HG02840 (cell line): ENCODE data around the gene BRD3OS.
"Not testable (repeated sequence)": the region's sequence is repeated elsewhere in the genome, so short reads cannot be mapped to it uniquely, and the experiment has no call there.

Source experiments
- ATAC-seq: cut with Tn5 transposase; IDR thresholded peaks from one replicate; pipeline ENCODE4 v1.9.1; 2021; ENCODE audit warnings: mild to moderate bottlenecking, moderate library complexity, moderate number of reproducible peaks; ENCODE audit not compliant: unreplicated experiment, low FRiP score

BRD3OS gene

DNA sequence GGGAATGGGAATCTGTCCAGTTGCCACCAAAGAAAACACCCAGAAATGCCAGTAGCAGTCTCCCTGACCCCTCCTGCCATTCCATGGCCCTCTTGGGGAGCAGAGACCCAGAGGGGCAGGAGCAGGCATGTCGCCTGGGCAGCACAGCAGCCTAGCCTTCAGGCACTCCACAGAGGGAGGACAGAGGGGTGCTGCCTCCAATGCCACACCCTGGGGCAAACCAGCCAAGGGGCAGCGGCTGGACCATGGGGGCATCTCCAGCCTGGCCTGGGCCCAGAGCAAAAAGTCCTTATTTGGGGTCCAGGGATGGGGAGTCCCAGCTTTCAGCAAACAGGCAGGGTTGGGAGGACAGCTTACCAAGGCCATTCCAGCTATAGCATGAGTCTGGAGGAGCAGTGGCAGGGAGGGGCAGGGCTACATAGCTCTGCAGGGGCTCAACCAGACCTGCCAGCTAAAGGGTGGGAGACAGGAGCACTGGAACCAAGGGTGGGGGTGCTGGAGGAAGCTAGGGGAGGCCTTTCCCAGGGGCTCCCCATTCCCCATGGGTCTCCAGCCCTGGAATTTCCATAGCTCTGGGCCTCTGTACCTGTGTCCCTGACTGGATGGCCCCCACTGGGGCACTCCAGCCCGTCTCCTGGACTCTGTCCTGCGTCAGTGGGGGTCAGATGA is 35.9 kb downstream of the BRD3OS start:
- no peak for ATAC-seq

DNA sequence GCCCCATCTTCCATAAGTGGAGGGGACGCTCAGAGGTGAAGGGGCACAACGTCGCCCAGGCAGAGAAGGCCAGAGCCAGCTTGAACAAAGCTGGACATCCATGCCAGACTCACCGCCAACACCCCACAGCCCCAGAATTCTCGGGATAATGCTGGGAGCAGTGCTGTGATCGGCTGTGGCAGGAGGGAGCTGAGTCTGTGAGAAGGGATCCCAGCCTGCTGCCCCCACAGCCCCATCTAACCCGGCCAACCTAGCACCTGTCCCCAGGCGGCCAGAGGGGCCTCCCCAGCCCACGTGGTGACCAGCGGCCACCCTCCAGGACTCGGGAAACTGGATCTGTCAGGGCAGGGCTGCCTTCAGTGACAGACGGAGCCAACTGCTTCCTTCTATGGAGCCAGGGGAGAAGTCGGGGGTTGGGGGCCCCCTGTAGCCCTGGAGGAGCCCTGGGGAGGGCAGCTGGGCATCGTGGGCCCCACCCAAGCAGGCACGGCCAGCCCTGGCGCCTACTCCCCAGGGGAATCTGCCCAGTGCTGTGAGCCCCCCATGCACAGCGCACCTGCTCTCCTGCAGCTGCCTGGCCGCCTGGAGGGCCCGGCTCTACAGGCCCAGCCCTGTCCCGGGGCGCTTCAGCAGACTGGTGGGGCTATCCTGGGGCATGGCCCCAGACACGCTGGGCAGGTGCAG is 36.5 kb downstream of the BRD3OS start:
- ATAC-seq: no peak

DNA sequence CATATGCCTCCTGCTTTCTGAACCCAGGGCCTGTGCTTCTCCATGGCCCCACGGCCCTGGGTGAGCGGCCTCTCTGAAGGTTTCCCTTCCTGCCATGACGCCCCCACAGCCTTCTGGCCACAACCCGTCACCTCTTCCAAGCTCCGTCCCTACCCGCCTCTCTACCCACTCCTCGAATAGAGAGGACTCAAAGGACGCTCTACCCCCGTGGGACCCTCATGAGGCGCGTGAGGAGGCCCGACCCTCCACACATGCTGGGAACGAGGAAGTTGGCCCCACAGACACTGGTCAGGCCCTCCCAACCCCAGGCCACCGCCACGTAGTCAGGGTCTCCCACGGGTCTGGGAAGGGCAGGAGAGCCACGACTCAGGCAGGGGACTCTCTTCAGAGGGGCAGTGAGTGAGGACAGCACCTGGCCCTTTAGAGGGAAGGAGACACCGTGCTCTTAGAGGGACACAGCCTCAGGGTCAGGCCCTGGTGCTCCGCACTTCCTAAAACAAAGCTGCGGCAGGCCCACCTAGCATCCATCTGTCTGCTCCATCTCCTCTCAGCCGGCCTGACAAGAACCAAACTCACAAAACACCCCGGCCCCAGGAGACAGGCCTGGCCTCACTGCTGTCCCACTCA is 37.3 kb downstream of the BRD3OS start:
- no peak for ATAC-seq

DNA sequence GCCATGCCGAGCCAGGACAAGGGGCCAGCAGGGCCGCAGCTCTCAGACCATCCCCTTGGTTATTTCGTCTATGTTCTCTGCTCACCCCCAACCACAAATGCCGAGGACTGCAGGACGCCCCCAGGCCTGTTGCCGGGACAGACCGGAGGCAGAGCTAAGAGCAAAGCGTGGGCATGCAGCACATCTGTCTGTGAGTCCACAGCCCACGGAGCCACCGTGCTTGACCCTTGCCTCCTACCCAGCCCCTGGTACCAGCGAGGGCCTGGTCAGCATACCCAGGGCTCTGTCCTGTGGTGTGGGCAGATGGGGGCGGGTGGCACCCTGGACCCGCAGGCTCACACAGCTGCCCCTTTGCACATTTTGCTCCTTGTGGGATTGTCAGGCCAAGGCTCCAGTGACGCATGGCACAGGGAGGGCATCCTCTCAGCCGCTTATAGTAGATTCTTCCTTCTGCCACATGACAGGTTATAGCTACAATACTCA is 37.8 kb downstream of the BRD3OS start:
- no peak for ATAC-seq

DNA sequence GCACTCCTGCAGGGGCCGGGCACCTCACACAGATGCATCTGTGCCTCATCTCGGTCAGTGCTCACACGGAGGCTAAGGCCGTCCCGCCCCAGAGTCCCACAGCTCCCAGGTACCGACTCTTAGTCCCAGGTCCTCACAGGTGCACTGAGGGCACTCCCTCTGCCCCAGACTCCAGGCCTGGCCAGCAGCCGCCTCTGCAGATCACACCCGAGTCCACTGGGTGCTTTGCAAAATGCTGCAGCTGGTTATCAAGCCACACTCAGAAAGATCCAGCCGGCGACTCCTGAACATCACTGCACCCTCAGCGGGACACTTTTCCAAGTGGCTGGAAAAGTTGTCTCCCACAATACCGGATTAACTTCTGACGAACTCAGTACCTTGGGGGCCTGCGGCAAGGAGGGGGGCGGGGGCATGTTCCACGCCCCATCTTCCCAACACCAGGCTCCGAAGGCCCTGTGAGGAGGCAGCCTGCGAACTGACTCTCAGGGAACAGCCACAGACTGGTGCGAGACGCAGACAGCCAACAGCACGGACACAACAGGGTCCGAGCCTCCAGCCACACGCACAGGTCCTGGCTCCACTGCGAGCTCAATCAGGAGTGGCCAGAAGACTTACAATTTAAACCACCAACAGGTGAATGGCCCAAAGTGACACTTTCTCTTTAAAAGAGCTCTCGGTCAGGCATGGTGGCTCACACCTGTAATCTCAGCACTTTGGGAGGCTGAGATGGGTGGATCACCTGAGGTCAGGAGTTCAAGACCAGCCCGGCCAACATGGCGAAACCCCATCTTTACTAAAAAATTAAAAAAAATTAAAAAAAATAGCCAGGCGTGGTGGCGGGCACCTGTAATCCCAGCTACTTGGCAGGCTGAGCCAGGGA is 38.5 kb downstream of the BRD3OS start:
- ATAC-seq: no peak

DNA sequence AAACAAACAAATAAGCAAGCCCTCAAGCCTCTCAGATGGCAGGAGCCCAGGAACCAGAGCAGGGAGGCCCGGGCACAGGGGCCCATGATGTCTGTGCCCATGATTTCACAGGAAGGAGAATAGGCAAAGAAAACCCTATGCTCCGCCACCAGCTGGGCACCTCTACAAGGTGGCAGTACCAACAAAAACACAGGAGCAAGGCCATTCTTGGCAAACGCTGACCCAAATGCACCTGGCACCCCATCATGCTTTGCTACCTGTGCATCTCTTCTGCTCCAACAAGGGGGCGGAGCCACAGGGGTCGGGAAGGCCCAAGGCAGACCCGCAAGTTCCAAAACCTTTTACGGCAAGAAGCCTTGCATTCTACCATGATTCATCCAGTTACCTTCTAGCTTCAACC is 39.4 kb downstream of the BRD3OS start:
- no peak for ATAC-seq

DNA sequence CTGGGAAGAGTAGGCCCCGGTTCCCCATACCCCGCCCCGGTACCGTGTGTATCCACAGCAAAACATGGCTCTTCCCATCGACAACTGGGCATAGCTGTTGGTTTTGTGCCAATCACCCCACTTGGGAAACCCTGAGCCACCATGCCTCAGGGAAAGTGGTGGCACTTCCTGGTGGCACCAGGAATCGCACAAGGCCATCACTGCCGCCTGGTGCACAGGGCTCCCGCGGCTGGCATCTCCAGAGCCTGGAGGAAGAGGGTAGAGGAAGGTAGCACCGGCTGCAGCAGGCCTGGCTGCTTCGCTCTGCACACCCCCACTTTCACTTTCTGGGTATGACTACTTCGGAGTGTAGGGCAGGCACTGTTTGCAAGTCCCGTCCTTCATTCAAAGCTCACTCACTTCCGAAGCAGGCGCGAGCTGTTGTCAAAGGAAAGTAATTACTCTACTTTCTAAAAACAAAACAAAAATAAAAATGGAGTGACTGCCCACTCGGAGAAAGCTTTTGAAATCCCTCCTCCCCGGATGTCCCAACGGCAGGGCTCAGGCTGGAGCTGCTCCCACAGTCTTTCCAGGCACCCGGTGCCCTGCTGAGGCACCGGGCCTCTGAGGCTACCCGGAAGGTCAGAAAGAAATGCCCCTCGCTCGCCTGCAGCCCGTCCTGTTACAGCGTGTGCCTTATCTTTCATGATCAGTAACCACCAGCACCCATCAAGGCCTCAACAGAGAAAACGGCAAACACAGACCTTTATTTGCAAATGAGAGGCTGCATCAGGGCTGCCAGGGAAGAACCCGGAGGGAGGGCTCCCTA is 40.5 kb downstream of the BRD3OS start:
- no peak for ATAC-seq

DNA sequence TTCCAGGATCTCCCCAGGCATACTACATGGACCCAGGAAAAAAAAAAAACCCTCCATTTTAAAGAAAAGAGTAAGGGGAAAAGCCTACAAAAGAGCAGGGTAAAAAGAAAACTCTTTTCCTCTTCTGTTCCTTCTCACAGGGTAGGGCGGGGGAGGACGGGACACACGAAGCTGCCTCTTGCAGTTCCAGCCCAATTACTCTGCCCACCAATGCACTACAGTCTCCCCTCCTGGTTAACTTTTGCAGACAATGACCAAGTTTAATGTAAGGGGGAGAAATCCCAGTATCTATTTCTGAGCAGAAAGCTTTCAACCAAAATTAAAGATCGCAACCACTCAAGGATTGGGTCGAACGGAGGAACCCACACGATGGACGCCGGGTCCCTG is 41.2 kb downstream of the BRD3OS start:
- no peak for ATAC-seq

DNA sequence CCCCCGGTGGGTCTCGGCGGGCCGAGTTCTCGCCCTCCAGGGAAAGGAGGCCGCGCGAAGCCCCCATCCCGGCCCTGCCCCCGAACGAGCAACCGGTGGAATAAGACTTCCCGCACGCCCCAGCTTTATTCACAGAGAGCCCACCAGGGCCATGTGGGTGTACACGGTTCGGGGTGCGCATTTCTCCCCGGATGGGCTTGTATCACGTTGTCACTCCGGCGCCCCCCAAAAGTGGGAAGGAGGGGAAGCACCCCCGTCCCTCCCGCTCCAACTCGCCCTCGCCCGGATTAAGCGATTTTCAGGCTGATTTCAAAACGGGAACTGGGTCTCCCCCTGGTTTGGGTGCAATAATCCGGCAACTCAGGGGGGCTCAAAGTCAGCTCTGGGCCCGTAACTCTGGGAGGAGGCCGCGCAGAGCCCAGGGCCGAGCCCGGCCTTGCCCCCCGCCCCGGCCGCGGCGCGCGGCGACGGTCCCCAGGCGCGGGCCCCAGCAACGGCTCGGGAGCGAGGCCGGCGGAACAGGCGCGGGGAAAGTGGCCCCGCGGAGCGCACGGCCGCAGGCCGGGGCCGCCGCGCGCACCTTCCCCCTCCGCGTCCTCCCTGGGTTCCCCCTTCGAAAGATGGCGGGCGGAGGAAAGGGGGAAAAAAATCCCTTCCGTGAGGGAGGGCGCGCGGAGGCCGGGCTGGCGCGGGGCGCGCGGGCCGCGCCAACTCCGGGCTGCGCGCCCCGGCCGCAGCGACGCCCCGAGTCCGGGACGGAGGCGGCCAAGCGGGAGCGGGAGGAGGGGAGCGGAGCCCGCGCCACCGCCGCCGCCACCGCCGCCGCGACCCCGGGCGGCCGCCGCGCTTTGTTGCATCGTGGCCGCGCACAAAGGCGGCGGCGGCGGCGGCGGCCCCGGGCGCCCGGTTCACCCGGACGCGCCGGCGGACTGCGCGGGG is 41.9 kb downstream of the BRD3OS start:
- ATAC-seq: peak; percentile 2

DNA sequence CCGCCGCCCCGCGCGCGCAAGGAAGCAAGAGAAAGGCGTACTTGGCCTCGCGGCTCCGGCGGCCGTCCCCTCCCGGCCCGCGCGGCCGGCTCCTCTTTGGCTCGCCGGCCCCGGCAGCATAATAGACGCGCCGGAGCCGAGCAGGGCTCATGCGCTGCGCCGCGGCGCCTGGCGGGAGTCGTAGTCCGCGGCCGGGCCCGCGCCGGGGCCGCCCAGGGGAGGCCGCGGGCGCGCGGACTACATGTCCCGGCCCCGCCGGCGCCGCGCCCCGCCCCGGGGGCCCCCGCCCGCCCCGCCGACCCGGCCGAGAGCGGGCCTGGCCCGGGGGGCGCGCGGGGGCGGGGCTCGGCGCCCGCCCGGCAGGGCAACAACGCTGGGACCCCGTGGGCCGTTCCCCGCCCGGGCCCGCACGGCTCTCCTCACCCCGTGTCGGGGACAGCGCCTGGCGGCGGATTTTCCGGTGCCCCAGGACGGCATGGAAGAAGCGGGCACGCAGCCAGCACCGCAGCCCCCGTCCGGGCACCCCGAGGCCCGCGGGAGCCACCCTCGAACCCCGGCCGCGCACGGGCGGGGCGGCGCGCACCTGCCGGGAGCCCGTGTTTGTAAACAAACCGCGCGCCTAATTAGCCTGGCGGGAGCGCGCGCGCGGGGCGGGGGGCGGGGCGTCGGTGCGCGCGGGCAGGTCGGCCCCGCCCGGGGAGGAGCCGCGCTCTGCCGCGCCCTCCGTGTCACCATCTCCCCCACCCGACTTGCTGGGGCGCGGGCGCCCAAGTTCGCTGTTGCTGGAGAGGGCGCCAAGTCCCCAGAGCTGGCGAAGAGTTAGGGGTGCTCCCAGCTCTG is 42.8 kb downstream of the BRD3OS start, which contains the start of gene BRD3:
BRD3 (minus strand) TSS at position 123 of the 840 bp plus-strand sequence. CDS start 14,549 bp downstream, outside the sequence.
- ATAC-seq: peak; percentile 57

DNA sequence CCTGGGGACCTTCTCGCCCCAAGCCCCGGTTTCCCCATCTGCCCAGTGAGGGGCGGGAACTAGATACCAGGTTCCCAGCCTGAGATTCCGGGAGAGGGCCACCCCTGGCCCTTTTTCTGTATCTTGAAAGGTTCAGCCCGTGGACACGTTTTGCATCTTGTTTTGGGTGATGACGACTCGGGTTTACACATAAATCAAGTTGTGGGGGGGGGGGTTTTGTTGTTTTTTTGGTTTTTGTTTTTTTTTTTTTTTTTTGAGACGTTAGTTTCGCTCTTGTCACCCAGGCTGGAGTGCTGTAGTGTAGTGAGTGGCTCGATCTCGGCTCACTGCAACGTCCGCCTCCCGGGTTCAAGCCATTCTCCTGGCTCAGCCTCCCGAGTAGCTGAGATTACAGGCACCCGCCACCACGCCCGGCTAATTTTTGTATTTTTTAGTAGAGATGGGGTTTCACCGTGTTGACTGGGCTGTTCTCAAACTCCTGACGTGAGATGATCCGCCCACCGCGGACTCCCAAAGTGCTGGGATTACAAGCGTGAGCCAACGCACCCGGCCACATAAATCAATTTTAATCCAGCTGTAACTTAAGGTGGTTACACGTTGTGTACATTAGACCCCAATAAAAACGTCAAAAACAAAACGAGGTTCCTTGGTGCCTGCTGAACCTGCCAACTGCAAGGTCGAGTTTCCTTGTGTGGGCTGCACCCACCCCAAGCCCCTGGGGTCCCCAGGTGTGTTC is 43.6 kb downstream of the BRD3OS start:
- ATAC-seq: no peak

DNA sequence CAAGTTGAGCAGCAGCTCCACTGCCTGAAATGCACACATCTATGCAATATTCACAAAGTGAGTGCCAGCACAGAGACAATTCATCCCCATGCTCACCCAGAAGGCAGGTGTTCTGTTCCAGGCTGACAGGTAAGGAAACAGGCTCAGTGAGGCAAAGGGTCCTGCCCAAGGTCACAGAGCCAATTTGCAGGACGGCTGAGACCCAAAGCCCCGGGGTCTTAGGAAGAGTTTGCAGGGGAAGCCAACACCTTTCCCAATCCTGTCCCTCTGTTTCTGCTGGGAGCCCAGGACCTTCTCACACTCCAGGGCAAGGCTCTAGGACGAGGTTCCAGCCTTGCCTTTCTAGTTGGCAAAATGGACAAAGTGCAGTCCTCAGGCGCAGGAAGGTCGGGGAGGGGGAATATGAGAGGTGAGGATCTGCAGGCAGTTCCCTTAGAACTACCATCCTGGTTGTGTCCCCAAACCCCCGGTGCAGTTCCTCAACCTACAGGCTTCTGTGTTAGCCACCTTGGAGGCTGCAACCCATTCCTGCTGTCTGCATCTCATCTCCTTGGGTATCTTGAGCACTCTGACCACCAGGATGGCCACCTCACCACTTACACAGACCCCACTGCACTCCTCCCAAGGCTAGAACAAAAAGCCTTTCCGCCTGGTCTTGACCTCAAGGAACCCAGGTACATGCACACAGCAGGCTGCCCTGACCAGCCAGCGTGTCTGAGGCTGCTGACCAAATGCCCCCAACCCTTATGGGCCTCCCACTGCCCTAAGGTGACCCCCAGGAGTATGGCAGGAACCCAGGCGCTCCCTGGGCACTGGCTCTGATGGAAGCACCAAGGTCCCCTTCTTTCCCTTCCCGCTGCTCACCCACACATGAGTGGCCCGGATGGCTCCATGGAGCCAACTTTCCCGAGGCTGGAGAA is 44.5 kb downstream of the BRD3OS start:
- no peak for ATAC-seq

DNA sequence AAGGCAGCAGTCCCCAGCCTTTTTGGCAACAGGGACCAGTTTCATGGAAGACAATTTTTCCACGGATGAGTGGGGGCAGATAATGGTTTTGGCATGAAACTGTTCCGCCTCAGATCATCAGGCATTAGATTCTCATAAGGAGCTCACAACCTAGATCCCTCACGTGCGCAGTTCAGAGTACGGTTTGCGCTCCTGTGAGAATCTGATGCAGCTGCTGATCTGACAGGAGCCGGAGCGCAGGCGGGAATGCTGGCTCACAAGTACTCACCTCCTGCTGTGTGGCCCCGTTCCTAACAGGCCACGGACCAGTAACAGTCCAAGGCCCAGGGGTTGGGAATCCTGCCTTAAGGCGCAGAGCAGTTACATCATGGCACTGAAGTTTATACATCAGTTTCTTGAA is 45.9 kb downstream of the BRD3OS start:
- ATAC-seq: no peak

DNA sequence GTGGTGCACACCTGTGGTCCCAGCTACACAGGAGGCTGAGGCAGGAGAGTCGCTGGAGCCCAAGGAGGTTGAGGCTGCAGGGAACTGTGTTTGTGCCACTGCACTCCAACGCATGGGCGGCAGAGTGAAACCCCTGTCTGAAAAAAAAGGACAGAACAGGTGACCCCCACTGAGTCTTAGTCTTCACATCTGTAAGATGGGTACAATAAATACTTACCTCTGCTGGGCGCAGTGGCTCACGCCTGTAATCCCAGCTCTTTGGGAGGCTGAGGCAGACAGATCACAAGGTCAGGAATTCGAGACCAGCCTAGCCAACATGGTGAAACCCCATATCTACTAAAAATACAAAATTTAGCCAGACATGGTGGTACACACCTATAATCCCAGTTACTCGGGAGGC is 47.4 kb downstream of the BRD3OS start:
- not testable (repeated sequence) for ATAC-seq

DNA sequence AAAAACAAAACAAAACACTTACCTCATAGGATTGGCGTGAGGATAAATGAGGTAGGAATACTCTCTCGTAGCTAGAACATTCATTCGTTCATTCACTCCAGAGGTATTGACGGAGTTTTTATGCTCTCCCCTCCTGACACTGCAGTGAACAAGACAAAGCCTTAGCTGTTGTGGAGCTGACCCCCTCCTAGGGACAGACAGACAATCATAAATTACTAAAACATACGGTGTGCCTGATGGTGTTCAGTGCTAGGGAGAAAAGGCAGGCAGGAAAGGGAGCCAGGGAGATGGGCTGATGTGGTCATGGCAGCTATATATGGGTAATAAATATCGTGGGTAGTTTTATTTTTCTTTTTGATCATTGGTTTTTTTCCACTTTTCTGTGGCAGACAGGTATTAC is 48.2 kb downstream of the BRD3OS start:
- no peak for ATAC-seq

DNA sequence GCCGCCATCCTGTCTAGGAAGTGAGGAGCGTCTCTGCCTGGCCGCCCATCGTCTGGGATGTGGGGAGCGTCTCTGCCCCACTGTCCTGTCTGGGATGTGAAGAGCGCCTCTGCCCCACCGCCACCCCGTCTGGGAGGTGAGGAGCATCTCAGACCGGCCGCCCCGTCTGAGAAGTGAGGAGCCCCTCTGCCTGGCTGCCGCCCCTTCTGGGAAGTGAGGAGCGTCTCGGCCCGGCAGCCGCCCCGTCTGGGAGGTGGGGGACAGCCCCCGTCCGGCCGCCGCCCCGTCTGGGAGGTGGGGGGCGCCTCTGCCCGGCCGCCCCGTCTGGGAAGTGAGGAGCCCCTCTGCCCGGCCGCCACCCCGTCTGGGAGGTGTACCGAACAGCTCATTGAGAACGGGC is 50.4 kb downstream of the BRD3OS start:
- not testable (repeated sequence) for ATAC-seq
